ENCODE results near the gene P2RY11.
A peak's percentile ranks its signal among the peaks of the same experiment; 100 is the strongest.

Gene P2RY11

GRCh38 chr19:10102787-10103236 lies 8.7 kb upstream of the P2RY11 start:
- H3K9me2 ChIP-seq (replicated peaks; ENCODE audit: insufficient read depth, low read length) = no peaks in the 10 kb centered on the region
- H3K9me3 ChIP-seq (replicated peaks; ENCODE audit: insufficient read depth, low read length) = no peaks in the 10 kb centered on the region
- H4K20me1 ChIP-seq (ENCODE audit: insufficient read depth, low read length) = no peaks in the 10 kb centered on the region
- no peak overlapping the region for H3K27ac ChIP-seq (ENCODE audit: low read length)
- peaks cover 12% of the 10 kb centered on the region for H3K4me1 ChIP-seq (ENCODE audit: low read length)
- no peaks in the 10 kb centered on the region for H3F3A ChIP-seq (ENCODE audit: insufficient read depth, low read length)
- peaks cover 5% of the 10 kb centered on the region for H3K36me3 ChIP-seq (replicated peaks; ENCODE audit: insufficient read depth, low read length)
- no peak overlapping the region for H3K4me2 ChIP-seq (ENCODE audit: low read depth, low read length)
- 0 out of 2 replicates have a peak, but pooled peaks cover 3% of the 10 kb centered on the region for H3K27me3 ChIP-seq (replicated peaks; ENCODE audit: insufficient read depth, low read length)
- no peak overlapping the region for H3K4me3 ChIP-seq (ENCODE audit: low read length)
- no peak for DNase-seq
- TF ChIP-seq CTCF (IDR thresholded peaks at IDR 0.05; ENCODE audit: low read length) (no peak), EZH2phosphoT487 (IDR thresholded peaks at IDR 0.05; ENCODE audit: low read length) (no peak), EZH2 (optimal IDR thresholded peaks at IDR 0.05; ENCODE audit: low read depth, low read length) (no peak)
- H2AFZ ChIP-seq (ENCODE audit: low read length) = no peak overlapping the region
- no peak overlapping the region for H3K9ac ChIP-seq (ENCODE audit: low read length)
- H3K79me2 ChIP-seq (ENCODE audit: low read length) = peaks cover 19% of the 10 kb centered on the region

GRCh38 chr19:10104130-10104513 lies 7.4 kb upstream of the P2RY11 start:
- H2AFZ ChIP-seq (ENCODE audit: low read length) = no peak overlapping the region
- no peak for DNase-seq
- H3K4me3 ChIP-seq (ENCODE audit: low read length) = no peak overlapping the region
- peaks cover 32% of the 10 kb centered on the region for H3K79me2 ChIP-seq (ENCODE audit: low read length)
- TF ChIP-seq CTCF (IDR thresholded peaks at IDR 0.05; ENCODE audit: low read length) = no peak
- TF ChIP-seq EZH2phosphoT487 (IDR thresholded peaks at IDR 0.05; ENCODE audit: low read length) = no peak
- no peak for TF ChIP-seq EZH2 (optimal IDR thresholded peaks at IDR 0.05; ENCODE audit: low read depth, low read length)
- H3K4me1 ChIP-seq (ENCODE audit: low read length) = peaks cover 16% of the 10 kb centered on the region
- H3K9me3 ChIP-seq (replicated peaks; ENCODE audit: insufficient read depth, low read length) = no peaks in the 10 kb centered on the region
- no peak overlapping the region for H3K4me2 ChIP-seq (ENCODE audit: low read depth, low read length)
- H4K20me1 ChIP-seq (ENCODE audit: insufficient read depth, low read length) = no peaks in the 10 kb centered on the region
- no peak overlapping the region for H3K27ac ChIP-seq (ENCODE audit: low read length)
- no peak overlapping the region for H3K9ac ChIP-seq (ENCODE audit: low read length)
- no peaks in the 10 kb centered on the region for H3K9me2 ChIP-seq (replicated peaks; ENCODE audit: insufficient read depth, low read length)
- peaks cover 9% of the 10 kb centered on the region for H3K36me3 ChIP-seq (replicated peaks; ENCODE audit: insufficient read depth, low read length)
- H3K27me3 ChIP-seq (replicated peaks; ENCODE audit: insufficient read depth, low read length) = 0 out of 2 replicates have a peak, but pooled peaks cover 3% of the 10 kb centered on the region
- H3F3A ChIP-seq (ENCODE audit: insufficient read depth, low read length) = no peaks in the 10 kb centered on the region

- no peaks in the 10 kb centered on the region for H4K20me1 ChIP-seq (ENCODE audit: insufficient read depth, low read length)
Measured at GRCh38 chr19:10104665-10105508, 6.6 kb upstream of the P2RY11 start.

More at GRCh38 chr19:10104665-10105508, 6.6 kb upstream of the P2RY11 start:
- H3K4me1 ChIP-seq (ENCODE audit: low read length) = peaks cover 16% of the 10 kb centered on the region
- H2AFZ ChIP-seq (ENCODE audit: low read length) = peak overlapping the region; percentile 71; the same call in 1 of the 2 replicates
- TF ChIP-seq EZH2phosphoT487 (IDR thresholded peaks at IDR 0.05; ENCODE audit: low read length) (no peak), CTCF (IDR thresholded peaks at IDR 0.05; ENCODE audit: low read length) (no peak), EZH2 (optimal IDR thresholded peaks at IDR 0.05; ENCODE audit: low read depth, low read length) (no peak)
- H3F3A ChIP-seq (ENCODE audit: insufficient read depth, low read length) = no peaks in the 10 kb centered on the region
- no peak for DNase-seq
- peaks cover 39% of the 10 kb centered on the region for H3K79me2 ChIP-seq (ENCODE audit: low read length)
- no peaks in the 10 kb centered on the region for H3K9me3 ChIP-seq (replicated peaks; ENCODE audit: insufficient read depth, low read length)
- no peak overlapping the region for H3K9ac ChIP-seq (ENCODE audit: low read length)
- no peaks in the 10 kb centered on the region for H3K9me2 ChIP-seq (replicated peaks; ENCODE audit: insufficient read depth, low read length)
- H3K36me3 ChIP-seq (replicated peaks; ENCODE audit: insufficient read depth, low read length) = peaks cover 16% of the 10 kb centered on the region
- H3K27me3 ChIP-seq (replicated peaks; ENCODE audit: insufficient read depth, low read length) = no peaks in the 10 kb centered on the region
- no peak overlapping the region for H3K27ac ChIP-seq (ENCODE audit: low read length)
- no peak overlapping the region for H3K4me3 ChIP-seq (ENCODE audit: low read length)
- H3K4me2 ChIP-seq (ENCODE audit: low read depth, low read length) = no peak overlapping the region
